T-helper 1 cell treated with Interleukin-12 subunit alpha and Interleukin-12 subunit beta and Interleukin-4 antibody, amounts not matched to agents 30 ng/mL and 1 ng/mL, for 36 hours (primary cell): Measurements from ENCODE around the gene CTSD. TPM values are rescaled to one million over a fixed set of nuclear protein-coding genes. Genes with fewer than 3 reads are reported as not detected.

Source experiments
- total RNA-seq: library from RNA; stranded (reverse); gene quantifications from 2 replicates; pipeline ENCODE4 v1.2.3, GENCODE V29; 2022

Gene CTSD
- total RNA-seq, 1 donor from 2014 or later, result 218 TPM

Other genes with a start within 250 kb of the CTSD start
- 0.59 and 1.3 TPM in 2 replicates for gene DUSP8, start 191.7 kb downstream of the CTSD start, total RNA-seq
- gene KRTAP5-1, start 178.6 kb downstream of the CTSD start, total RNA-seq, result not detected in 2 replicates
- not detected in 2 replicates for gene KRTAP5-2, start 165.6 kb downstream of the CTSD start, total RNA-seq
- gene KRTAP5-3, start 155.5 kb downstream of the CTSD start, total RNA-seq, result not detected in 2 replicates
- not detected in 2 replicates for gene KRTAP5-4, start 141.8 kb downstream of the CTSD start, total RNA-seq
- not detected in 2 replicates for gene KRTAP5-5, start 134.2 kb downstream of the CTSD start, total RNA-seq
- not detected in 2 replicates for gene KRTAP5-6, start 66.7 kb downstream of the CTSD start, total RNA-seq
- 1.2 and 1.8 TPM in 2 replicates for gene IFITM10, start 13.3 kb downstream of the CTSD start, total RNA-seq
- not detected in 2 replicates for gene SYT8, start 71.1 kb upstream of the CTSD start, total RNA-seq
- gene TNNI2, start 75.1 kb upstream of the CTSD start, total RNA-seq, result not detected in 2 replicates
- gene LSP1, start 89.2 kb upstream of the CTSD start, total RNA-seq, result 418 and 430 TPM in 2 replicates
- gene PRR33, start 128.0 kb upstream of the CTSD start, total RNA-seq, result not detected in 2 replicates
- 6.1 and 6.7 TPM in 2 replicates for gene TNNT3, start 155.8 kb upstream of the CTSD start, total RNA-seq
- 45.3 and 51.3 TPM in 2 replicates for gene MRPL23, start 183.4 kb upstream of the CTSD start, total RNA-seq
- 0.41 TPM in 1 of 2 replicates, not detected in the other for gene H19, start 233.9 kb upstream of the CTSD start, total RNA-seq